Epidermal melanocyte (primary cell): Measurements from ENCODE around the gene BCAS3.
"Not testable (repeated sequence)": the region's sequence is repeated elsewhere in the genome, so short reads cannot be mapped to it uniquely, and the experiment has no call there.

ENCODE experiments used
- DNase-seq: peaks from one replicate; pipeline ENCODE4 v3.0.0; 2011; ENCODE audit warnings: low spot score; ENCODE audit not compliant: insufficient read length

Gene BCAS3

DNA sequence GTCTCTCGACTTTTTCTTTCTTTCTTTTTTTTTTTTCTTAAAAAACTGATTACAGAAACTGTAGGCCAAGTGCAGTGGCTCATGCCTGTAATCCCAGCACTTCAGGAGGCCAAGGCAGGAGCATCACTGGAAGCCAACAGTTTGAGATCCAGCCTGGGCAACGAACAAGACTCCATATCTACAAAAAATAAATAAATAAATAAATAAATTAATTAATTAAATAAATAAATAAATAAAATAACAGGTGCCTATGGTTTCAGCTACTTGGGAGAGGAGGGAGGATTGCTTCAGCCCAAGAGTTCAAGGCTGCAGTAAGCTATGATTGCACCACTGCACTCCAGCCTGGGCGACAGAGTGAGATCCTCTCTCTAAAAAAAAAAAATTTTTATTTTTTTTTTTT, 679.4 kb downstream of the BCAS3 start:
- not testable (repeated sequence) for DNase-seq

GRCh38 chr17:61359513-61359912, 681.9 kb downstream of the BCAS3 start:
- not testable (repeated sequence) for DNase-seq

DNA sequence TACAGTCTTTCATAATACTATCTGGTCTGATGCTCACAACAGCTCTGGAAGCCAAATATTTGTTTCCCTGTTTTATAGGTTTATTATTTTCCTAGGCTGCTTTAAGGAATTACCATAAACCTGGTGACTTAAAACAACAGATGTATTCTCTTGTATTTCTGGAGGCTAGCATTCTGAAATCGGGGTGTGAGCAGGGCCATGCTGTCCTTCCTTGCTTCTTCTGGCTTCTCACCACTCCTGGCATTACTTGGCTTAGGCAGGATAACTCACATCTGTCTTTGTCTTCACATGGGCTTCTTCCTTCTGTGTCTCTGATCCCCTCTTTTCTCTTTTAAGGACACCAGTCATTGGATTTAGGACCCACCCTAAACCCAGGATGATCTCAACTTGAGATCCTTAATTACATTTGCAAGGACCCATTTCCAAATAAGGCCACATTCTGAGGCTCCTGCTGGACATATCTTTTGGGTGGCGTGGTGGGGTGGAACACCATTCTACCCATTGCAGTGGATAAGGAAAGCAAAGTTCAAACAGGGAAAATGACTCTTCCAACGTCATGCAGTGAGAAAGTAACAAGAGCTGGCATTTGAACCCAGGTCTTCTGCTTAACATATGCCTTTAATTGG, 682.8 kb downstream of the BCAS3 start:
- no peak for DNase-seq

DNA sequence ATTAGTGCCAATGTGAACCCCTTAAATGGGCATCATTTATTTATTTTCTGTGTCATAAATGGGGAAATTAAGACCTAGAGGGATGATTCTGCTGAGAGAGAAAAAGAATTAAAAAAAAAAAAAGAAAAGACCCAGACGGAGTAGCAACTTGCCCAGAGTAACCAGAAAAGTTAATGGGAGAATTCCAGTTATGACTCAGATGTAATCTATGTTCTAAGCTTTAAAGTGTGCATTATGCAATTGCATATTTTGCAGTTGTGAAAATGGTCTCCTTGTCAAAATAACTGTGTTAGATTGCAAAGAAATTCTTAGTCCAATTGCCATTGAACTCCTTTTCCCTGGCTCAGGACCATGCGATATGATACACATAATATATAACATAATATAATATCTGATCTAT, 683.4 kb downstream of the BCAS3 start:
- DNase-seq = no peak

DNA sequence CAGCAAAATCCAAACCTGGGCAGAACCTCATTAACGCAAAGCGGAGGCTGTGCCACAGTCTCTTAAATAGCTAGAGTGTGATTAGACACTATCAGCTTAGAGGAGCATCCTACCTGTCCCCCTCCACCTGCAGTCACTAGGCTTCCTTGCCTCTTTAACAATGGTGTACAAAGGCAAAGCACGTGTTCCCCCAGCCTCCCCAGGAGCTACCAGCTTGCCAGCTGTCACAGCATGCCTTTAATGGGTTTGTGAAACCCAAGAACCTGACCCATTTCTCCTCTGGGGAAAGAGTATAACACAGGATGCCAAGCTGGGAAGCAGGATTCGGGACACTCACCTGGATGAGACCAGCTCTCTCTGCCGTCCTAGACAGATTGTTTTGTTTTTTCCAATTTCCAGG, 684.7 kb downstream of the BCAS3 start:
- DNase-seq = no peak

DNA sequence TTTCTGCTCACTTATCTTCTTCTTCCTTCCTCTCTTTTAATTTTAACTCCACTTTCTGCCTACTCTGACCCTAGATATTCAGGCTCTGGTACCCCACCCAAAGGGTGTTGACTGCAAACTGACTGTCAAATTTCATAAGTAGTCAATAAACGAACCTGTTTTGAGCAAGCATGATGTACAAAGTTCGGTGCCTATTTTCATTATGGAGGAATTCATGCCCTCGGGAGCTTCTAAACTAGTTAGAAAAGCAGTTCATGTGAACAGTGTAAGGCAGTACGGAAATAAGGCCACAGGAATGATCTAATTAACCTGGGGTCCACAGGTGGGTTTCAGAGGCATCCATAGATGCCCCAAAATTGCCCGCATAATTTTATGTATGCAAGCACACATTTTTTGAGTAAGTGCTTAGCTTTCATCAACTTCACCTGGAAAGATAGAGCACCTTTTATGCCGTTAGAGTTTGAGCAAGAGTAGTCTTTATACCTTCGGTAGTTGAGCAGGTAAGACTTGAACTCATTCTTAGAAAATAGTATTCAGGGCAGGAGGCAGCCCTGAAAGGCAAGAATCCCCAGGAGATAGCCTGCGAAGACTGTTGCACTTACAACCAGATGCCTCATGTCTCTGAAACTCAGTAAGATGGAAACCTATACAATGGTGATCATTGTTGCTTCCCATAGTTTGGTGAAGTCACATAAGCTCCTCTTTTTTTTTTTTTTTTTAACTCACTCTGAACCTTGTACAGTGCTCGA, 685.4 kb downstream of the BCAS3 start:
- DNase-seq = no peak

DNA sequence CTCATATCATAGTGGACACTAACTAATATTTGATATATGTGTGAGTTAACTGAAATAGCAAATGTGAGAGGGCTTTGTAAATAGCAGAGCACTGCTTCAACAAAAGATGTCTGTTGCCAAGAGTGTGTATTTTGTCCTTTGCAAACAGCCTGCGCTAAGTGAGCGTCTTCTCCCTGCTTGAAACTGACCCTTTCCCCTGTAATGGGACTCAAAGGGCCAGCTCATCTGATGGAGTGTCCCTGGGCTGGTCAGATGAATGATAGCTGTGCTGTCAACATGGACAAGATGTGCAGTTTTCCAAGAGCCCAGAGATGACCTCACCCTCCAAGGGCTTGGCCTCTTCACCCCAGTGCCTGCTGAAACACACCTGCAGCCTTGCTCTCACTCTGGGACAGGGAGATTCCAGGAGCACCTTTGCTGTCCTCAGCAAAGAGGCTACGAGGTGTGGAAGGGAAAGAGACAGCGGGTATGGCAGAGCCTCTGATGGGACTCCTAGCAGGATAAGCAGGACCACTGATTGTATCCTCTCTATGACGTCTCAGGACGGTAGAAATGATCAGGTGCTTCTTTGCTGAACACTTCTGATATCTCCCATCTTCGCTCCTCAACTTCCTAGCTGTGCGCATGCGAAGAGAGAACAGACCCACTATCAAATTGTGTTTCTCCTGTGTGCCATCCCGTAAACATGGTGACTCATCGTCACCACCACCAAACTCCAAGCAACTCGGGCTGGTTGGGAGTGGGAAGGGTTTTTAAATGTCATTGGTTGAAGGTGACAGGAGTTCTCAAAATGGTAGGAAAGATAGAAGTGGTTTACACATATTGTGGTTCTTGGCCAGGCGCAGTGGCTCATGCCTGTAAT, 686.2 kb downstream of the BCAS3 start:
- no peak for DNase-seq

- no peak for DNase-seq
Measured at GRCh38 chr17:61364463-61364846, 686.8 kb downstream of the BCAS3 start.

DNA sequence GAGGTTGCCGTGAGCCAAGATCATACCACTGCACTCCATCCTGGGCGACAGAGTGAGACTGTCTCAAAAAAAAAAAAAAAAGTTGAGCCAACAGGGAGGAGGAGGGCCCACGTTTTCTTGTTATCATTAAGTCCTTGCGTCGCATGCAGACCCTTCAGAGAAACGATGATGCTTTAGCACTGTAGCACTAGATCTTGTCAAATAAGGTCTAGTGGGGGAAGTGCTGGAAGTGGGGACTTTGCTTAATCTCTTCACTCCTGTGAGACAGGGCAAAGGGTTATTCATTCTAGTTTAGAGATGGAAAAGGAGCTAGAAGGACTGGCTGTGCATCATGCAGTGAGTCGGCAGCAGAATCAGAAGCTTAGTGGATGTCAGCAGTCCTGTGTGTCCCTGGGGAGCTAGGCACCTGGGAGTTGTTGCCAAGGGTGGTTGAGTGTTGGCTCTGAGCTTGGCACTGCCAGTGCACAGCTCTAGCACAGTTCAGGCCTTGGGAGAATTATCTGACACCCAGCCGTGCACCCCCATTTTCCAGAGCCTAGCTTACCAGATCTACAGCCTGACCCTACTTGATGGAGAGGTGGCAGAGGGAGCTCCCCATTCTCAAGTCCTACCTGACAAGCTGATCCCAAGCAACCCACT, 688.5 kb downstream of the BCAS3 start:
- no peak for DNase-seq

GRCh38 chr17:61366715-61367413, 689.2 kb downstream of the BCAS3 start:
- no peak for DNase-seq

DNA sequence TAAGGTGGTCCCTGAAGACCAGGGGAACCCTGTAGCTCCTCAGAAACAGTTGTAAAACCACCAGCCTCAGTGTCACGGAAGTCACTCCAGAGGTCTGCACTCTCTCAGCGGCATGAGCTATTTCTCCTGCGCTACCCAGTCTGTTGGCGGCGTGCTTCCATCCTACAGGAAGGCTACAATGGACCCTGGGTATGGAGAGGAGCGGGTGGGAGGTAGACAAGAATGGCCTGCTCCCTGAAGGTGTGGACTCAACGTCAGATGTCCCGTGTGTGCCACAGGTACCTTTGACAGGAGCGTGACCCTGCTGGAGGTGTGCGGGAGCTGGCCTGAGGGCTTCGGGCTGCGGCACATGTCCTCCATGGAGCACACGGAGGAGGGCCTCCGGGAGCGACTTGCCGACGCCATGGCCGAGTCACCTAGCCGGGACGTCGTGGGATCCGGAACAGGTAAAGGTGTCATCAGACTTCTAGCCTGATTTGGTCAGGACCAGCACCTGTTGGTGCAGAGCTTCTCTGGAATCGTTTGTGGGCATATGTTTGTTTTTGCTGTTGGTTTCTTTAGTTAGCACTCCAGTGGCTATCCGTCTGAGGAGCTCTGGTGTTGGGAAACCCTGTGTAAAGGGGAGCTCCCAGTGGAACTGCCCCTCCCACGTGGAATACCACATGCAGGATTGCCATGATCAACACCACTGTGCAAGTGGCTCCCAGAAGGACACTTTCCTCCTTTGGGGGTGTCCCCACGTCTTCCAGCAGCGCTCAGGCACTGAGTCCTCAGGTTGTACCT, 690.6 kb downstream of the BCAS3 start:
- DNase-seq = no peak

DNA sequence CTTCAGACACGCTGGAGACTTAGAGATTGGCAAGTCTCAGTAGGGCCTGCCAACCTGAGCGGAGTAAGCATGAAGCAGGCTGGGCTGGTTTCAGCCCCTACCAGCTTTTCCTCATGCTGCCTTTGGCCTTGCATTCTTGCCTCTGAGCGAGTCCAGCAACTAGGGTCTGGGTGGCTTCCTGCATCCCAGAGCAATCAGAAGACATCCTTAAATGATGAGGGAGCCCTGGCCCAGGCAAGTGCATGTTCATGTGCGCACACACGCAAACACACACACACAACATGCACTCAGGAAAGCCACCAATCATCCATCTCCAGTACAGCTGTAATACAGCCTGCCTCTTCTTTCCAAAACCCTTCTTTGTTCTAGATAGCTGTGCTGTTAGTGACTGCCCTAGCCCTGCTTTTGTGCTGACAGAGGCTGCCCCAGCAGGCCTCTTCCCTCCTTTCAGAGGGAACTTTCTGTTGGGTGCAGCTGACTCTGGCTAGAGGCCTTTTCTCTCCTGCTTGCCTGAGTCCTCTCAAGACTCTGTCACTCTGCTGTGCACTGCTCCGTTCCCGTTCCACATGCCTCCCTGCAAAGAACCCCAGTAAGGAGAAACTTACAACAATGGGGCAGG, 691.3 kb downstream of the BCAS3 start:
- DNase-seq = no peak

DNA sequence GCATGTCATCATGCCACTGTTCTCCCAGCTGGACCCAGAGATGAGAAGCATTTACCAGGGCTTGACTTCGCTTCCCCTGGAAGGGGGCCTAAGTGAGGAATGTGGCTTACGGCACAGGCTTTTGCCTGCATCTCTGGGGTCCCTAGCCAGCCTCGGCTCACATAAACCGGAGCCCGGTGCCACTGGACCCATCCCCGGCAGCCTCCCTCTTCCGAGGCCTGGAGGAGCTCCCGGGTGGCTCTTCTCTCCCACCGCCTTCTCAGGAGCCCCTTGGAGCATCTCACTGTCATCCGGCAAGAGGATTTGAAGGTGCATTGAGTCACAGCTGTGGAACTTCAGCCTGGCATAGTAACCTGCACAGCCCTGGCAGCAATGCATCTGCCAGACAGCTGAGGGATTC, 692.1 kb downstream of the BCAS3 start:
- no peak for DNase-seq

- no peak for DNase-seq
Measured at GRCh38 chr17:61371179-61371578, 693.5 kb downstream of the BCAS3 start.

GRCh38 chr17:61371606-61372005, 694.0 kb downstream of the BCAS3 start:
- no peak for DNase-seq

GRCh38 chr17:61372436-61372835, 694.8 kb downstream of the BCAS3 start:
- DNase-seq = no peak

GRCh38 chr17:61376931-61377838, 699.5 kb downstream of the BCAS3 start:
- no peak for DNase-seq

DNA sequence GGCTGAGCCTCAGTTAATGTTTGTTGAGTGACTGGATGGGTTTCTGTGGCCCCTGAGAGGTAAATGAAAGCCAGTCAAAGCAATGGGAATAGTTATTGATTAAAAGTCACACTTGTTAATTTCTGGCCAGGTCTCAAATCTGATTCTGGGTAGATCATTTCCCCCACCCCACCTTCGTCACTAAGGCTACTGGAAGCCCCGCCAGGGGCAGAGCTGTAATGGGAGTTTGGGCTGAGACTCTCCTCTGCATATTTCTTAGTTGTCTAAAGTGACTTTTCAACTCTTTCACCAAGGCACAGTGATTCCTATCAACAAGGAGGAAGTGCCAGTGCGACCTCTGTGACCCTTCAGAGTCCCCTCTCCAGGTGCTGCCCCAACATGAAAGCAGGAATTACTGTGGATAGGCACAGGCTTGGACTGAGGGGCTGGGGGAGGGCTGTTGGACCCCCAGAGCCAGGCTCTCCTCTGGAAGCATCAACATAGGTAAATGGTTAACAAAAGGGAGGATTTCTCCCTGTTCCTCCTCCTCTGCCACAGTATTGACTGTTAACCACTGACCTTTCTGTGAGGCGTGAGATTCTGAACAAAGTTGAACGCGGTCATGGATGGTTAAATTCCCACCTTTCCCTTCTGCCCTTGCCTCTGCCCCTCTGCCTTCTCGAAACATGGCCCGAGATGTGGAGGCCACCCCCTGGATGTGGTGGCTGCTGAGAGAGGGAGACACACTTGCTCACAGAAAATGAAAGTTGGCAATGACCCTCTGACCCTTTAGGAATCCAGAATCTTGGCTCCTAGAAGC, 701.2 kb downstream of the BCAS3 start:
- DNase-seq = no peak
